Cardiac septum (tissue), 1 donor: Measurements from ENCODE around the gene RBM27. TPM values are rescaled to one million over a fixed set of nuclear protein-coding genes. Genes with fewer than 3 reads are reported as not detected.
A peak's percentile ranks its signal among the peaks of the same experiment; 100 is the strongest.
"Not testable (repeated sequence)": the region's sequence is repeated elsewhere in the genome, so short reads cannot be mapped to it uniquely, and the experiment has no call there.

Experiments
- DNase-seq: peaks from one replicate; pipeline ENCODE4 v3.0.0-alpha.2; 2020; ENCODE audit warnings: low spot score
- intact Hi-C: fragments of 100-400 bp; cut with DNase I; formaldehyde crosslinking; loops from one replicate; pipeline ENCODE4 v1.14.0; 2022
- long read RNA-seq: library from polyadenylated mRNA; unstranded; transcript quantifications from one replicate; pipeline ENCODE4 v2.0.0, GENCODE V29; 2021
- total RNA-seq: library from RNA; stranded (reverse); fragmentation: NEBNext Ultra II Directional; extraction: Animal tissue kit (Norgen Biotek cat#: 25700); gene quantifications from one replicate; pipeline ENCODE4 v1.2.1, GENCODE V29; 2021
- donor health status: DM: no; HTN: no; CAD: no.

RBM27 gene, protein sequence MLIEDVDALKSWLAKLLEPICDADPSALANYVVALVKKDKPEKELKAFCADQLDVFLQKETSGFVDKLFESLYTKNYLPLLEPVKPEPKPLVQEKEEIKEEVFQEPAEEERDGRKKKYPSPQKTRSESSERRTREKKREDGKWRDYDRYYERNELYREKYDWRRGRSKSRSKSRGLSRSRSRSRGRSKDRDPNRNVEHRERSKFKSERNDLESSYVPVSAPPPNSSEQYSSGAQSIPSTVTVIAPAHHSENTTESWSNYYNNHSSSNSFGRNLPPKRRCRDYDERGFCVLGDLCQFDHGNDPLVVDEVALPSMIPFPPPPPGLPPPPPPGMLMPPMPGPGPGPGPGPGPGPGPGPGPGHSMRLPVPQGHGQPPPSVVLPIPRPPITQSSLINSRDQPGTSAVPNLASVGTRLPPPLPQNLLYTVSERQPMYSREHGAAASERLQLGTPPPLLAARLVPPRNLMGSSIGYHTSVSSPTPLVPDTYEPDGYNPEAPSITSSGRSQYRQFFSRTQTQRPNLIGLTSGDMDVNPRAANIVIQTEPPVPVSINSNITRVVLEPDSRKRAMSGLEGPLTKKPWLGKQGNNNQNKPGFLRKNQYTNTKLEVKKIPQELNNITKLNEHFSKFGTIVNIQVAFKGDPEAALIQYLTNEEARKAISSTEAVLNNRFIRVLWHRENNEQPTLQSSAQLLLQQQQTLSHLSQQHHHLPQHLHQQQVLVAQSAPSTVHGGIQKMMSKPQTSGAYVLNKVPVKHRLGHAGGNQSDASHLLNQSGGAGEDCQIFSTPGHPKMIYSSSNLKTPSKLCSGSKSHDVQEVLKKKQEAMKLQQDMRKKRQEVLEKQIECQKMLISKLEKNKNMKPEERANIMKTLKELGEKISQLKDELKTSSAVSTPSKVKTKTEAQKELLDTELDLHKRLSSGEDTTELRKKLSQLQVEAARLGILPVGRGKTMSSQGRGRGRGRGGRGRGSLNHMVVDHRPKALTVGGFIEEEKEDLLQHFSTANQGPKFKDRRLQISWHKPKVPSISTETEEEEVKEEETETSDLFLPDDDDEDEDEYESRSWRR
- total RNA-seq: 16.1 TPM
- long read RNA-seq, full-length matches to known transcripts: 2 of 14 reads
- long read RNA-seq, partial matches to known transcripts: 9 of 14 reads
- long read RNA-seq, other reads (novel, unspliced or antisense): 3 of 14 reads

DNA sequence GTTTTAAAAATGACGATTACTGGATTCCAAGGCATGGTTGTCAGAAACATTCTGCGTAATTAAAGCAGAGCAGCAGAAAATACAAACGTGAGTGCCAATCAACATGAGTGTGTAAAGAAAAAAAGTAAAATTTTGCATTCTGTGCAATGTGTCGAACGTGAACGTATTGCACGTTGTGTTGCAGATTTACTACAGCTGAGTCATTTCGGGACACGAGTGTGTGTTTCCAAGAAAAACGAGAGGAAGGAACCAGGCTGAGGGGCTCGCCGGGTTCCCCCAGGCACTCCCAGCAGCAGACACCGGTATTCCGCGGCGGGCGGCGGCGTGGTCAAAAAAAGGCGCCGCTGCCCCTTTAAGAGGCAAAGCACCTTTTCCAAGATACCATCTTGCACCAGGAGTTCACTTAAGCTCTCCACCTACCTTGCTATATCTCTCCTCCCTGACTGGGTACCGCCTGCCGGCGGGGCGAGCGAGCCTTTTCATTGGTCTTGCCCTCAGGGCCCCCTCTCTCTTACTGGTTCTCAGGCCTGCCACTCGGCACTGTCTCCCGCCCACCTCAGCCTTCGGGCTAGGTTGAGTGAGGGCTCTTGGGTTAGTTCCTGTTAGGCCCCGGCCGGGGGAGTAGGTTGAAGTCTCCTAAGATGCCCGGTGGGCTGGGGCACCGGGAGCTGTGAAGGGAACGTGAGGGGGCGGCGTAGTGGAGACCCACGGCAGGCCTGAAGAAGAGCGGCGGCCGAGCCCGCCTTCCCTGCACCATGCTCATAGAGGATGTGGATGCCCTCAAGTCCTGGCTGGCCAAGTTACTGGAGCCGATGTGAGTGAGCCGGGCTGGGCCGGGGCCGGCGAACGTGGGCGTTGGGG is at the start of gene RBM27:
Gene RBM27, plus strand, starts transcription at position 595 of the 861 bp plus-strand sequence. Its CDS starts 161 bp downstream, at position 756.
- peak; percentile 98 for DNase-seq
- intact Hi-C loops: loop anchor here (1.0 kb wide), 1 partner anchor 21 kb away; the partner anchor contains the start of gene LARS1

DNA sequence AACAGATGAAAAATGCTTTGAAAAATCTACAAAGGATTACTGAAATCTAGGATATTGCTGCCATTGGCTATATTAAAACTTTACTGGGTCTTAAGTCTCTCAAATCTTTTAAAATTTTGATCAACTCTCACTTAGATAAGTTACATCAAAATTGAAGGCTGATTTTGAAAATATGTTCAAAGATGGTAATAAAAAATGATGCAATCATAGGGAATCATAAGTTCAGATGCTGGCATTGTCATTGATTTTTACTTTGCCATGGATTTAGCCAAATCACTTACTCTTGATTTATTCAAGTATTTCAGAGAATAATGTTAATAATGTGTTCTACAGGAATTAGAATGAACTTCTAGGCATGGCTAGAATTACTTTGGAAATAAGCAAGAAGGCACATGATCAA is 45.1 kb upstream of the RBM27 start:
- intact Hi-C loops: no loop called here
- DNase-seq: no peak

DNA sequence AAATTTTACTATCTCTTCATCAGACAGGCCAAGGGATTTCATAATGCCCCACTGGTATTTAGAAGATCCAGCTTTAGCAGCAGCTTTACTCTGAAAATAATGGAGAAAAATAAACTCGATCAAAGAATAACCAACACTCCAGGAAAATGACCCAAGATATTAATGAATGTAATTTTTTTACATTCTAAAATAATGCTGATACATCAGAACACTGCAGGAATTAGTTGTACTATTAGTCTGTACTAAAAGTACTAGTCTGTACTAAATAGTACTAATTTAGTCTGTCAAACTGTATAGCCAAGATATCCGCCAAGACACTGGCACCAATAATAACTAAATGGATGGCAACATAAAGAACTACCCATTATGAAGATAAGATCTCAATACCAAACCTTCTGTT is 39.0 kb upstream of the RBM27 start:
- no peak for DNase-seq
- intact Hi-C loops: no loop called here

DNA sequence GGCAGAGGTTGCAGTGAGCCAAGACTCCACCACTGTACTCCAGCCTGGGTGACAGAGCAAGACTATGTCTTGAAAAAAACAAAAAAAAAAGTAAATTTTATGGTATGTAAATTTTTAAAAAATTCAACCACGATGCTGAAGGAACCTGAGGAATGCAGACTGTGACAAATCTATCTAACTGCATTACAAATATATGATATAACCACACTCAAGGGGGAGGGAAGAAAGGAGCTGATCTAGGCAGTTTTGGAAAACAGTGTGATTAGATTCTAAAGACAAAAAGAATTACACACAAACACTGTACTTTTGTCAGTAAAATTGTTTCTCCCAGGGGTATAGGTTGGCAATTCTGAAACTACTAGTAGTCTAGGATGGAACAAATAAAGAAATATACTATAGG is 37.9 kb upstream of the RBM27 start:
- no peak for DNase-seq
- intact Hi-C loops: no loop called here

DNA sequence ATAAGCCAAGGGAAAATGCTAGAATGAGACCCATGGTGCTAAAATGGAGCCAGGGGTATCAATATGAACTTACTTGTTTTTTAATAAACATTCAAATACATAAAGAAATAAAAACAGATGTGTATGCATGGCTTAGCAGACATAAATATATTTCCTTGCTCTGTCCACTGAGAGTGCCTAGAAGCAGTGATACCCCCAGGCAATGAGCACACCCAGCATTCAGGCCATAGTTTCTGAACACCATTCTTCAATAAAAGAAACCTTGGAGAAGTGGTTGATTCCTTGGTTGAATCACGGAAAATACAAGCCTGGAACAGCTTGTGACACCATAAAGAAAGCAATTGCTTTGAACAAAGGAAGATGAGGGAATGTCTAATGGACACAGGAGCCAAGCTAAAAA is 37.5 kb upstream of the RBM27 start:
- DNase-seq: no peak
- intact Hi-C loops: no loop called here

DNA sequence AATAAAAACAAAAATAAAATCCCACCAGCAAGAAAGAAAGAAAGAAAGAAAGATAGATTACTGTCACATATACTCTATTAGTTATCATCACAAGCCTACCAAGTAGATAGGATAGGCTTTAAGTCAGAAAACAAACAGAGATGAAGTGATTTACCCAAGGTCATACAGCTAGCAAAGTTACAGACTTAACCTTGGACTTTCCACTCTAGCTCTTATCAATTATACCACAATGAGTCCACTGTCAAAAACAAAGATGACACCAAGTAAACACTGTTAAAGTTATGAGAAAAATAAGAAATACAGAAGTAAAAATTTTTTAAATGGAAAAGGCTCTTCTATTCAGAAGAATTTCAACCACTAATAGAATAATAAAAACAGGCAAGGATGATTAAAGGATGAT is 34.3 kb upstream of the RBM27 start:
- intact Hi-C loops: no loop called here
- DNase-seq: no peak

DNA sequence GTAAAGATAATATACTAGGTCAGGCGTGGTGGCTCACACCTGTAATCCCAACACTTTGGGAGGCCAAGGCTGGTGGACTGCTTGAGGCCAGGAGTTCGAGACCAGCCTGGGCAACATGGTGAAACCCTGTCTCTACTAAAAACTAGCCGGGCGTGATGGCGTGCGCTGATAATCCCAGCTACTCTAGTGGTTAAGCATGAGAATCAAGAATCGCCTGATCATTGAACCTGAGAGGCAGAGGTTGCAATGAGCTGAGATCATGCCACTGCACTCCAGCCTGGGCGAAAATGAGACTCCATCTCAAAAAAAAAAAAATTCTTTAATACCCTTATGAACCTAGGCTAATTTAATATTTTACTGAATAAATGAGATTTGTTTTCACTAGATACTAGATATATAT is 30.4 kb upstream of the RBM27 start:
- DNase-seq, intact Hi-C loops: not testable (repeated sequence)

DNA sequence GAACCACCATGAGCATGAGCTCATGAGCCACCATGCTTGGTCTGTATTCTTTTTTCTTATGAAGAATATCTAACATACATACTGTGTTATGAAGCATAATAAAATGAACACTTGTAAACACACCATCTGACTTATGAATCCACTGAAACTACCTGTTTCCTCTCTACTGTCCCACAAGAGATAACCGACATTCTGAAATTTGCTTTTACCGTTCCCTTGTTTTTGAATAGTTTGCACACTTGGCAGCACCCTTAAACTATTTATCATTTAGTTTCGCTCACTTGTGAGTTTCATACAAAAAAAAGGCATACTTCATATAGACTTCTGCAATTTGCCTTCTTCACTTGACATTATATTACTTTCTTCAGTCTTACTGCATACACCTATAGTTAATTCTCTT is 29.8 kb upstream of the RBM27 start:
- no peak for DNase-seq
- intact Hi-C loops: no loop called here

DNA sequence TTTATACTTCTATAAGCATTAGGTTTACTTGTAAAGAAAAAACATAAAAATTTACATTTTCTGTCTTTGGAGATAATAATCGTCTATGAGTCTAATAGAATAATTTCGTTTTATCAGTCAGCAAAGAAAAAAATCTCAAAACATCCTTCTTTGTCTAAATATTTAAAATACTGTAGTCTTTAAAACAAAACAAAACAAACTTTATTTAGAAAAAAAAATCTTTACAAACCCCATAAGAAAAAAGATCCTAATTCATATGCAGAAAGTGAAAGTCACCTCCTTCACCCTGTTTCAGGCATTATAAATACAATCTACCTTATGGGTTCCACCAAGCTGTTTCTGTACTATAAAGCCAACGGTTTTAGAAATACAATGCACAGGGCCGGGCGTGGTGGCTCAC is 26.6 kb upstream of the RBM27 start:
- intact Hi-C loops: no loop called here
- no peak for DNase-seq

DNA sequence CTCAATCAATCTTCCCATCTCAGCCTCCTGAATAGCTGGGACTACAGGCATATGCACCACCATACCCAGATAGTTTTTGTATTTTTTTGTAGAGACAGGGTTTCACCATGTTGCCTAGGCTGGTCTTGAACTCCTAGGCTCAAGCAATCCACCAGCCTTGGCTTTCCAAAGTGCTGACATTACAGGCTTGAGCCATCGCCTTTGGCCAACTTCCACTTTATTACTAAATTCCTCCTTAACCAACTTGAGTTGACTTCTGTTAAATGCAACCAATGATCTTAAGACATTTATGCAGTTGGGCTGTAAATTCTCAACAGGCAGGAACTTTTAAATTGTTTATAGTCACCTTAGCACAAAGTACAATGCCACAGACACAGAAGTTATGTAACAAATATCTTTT is 23.7 kb upstream of the RBM27 start:
- intact Hi-C loops: loop anchor here (10.0 kb wide), 1 partner anchor 265 kb away; the partner anchor contains the start of gene TCERG1
- no peak for DNase-seq

DNA sequence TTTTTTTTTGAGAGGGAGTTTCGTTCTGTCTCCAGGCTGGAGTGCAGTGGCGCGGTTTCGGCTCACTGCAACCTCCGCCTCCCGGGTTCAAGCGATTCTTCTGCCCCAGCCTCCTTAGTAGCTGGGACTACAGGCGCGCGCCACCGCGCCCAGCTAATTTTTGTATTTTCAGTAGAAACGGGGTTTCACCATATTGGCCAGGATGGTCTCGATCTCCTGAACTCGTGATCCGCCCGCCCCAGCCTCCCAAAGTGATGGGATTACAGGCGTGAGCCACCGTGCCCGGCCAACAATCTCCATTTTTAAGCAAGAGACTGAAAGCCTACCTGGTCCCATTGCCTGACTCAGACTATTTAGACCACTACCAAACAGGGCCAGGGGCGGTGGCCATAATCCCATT is 20.0 kb upstream of the RBM27 start:
- intact Hi-C loops: loop anchor here (10.0 kb wide), 1 partner anchor 261 kb away; the partner anchor contains the start of gene TCERG1
- DNase-seq: not testable (repeated sequence)

DNA sequence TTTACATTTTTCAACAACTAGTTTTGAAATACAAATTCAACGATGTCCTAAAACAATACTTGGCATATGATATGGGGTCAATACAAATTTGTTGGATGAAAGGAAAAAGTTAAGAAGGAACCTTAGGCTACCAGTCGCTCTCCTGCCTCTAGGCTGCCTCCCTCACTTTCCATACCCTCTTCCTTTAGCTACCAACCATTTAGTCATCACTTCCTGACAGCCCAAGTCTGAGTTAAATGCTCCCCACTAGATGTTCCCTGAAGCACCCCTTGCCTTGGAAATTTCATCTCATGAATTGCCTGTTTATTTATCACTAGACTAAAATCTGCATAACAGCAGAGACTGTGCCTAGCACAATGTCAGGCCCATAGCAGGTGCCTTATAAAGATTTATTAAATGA is 18.2 kb upstream of the RBM27 start:
- intact Hi-C loops: loop anchor here (10.0 kb wide), 1 partner anchor 260 kb away; the partner anchor contains the start of gene TCERG1
- no peak for DNase-seq

DNA sequence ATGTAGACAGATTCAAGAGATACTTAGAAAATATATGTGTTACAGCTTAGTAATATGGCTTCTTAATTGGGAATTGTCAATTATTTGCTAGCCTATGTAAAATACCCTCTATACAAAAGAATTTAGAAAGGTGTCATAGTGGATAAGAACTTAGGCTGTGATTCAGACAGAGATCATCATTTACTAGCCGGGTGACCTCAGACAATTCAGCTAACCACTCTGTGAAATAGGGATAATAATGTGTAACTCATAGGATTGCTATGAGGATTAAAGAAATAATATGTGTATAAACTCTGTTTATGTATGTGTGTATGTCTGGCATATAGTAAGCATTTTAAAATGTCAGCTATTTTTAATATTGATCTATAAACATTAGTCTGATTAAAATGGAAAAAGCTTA is 15.0 kb upstream of the RBM27 start:
- no peak for DNase-seq
- intact Hi-C loops: loop anchor here (10.0 kb wide), 1 partner anchor 256 kb away; the partner anchor contains the start of gene TCERG1

DNA sequence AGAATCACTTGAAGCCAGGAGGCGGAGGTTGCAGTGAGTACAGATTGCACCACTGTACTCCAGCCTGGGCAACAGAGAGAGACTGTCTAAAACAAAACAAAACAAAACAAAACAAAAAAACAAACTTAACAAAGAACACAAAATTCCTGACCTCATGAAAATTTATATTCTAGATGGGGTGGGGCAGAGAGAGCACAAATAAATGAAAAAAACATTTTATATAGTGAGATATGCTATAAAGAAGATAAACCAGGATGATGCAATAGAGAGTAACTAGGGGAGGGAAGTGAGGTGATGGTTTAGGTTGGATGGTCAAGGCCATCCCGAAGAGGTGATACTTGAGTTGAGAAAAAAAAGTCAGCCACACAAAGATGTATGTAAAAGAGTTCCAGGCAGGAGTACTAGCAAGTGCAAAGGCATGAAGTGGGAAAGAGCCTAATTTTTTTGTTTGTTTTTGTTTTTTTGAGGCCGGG is 10.8 kb upstream of the RBM27 start:
- intact Hi-C loops: no loop called here
- DNase-seq: no peak

DNA sequence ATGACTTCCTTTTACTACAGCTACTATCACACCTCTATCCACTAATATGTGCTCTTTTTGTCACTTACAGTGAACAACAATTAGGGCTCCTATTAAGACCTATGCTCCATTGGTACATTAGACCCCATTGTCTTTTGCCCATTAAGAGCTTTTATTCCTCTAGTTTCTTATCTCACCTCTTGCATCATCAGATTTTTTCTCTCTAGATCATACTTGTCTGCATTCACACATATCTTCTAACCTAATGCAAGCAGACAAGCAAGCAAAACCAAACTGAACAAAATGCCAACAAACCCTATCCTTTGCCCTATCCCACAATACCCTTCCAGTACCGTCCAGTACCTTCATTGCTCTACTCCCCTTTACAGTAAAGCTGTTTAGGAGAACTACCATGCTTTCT is 10.1 kb upstream of the RBM27 start:
- intact Hi-C loops: no loop called here
- DNase-seq: no peak

DNA sequence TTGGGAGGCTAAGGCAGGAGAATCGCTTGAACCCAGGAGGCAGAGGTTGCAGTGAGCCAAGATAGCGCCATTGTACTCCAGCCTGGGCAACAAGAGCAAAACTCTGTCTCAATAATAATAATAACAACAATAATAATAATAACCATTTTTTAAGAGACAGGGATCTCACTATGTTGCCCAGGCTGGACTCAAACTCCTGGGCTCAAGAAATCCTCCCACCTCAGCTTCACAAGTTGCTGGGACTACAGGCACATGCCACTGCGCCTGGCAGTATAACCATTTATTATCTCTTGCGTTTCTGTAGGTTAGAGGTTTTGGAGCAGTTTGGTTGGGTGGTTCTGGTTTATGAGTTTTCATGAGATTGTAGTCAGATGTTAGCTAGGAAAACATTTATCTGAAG is 8.4 kb upstream of the RBM27 start:
- intact Hi-C loops, DNase-seq: not testable (repeated sequence)

DNA sequence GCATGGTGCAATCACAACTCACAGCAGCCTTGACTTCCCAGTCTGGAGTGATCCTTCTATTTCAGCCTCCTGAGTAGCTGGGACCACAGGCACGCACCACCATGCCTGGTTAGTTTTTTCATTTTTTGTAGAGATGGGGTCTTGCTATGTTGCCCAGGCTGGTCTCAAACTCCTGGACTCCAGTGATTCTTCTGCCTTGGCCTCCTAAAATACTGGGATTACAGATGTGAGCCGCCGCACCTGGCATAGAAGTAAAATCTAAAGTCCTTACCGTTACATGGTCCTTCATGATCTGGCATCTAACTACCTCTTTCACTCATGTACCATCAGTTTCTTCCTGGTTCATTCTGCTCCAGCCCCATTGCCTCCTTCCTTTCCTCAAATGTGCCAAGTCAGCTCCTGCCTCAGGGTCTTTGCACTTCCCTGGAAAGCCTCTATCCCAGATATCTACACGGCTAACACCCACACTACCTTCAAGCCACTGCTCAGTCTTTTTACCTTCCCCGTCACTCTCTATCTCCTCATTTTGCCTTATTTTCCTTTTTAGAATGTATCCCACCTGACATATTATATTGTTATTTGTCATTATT is 6.9 kb upstream of the RBM27 start:
- no peak for DNase-seq
- intact Hi-C loops: no loop called here

DNA sequence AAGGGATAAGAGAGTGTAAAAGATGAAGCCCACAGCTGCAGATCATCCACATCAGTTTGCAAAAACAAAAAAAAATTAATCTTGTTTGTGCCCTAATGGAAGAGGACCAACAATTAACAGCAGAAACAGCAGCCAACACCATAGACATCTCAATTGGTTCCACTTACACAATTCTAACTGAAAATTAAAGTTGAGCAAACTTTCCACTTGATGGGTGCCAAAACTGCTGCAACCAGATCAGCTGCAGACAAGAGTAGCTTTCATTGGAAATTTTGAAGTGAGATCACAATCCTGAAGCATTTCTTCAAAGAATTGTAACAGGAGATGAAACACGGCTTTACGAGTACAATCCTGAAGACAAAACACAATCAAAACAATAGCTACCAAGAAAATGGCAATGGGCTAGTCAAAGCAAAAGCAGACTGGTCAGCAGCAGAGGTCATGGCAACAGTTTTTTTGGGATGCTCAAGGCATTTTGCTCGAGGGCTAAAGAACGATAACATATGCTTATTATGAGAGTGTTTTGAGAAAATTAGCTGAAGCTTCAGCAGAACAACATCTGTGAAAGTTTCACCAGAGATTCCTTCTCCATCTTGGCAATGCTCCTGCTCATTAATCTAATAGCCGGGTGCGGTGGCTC is 4.1 kb upstream of the RBM27 start:
- intact Hi-C loops: no loop called here
- no peak for DNase-seq
